Measurements from ENCODE around the gene CCNT2.
"Not testable (repeated sequence)": the region's sequence is repeated elsewhere in the genome, so short reads cannot be mapped to it uniquely, and the experiment has no call there.

Gene CCNT2

DNA sequence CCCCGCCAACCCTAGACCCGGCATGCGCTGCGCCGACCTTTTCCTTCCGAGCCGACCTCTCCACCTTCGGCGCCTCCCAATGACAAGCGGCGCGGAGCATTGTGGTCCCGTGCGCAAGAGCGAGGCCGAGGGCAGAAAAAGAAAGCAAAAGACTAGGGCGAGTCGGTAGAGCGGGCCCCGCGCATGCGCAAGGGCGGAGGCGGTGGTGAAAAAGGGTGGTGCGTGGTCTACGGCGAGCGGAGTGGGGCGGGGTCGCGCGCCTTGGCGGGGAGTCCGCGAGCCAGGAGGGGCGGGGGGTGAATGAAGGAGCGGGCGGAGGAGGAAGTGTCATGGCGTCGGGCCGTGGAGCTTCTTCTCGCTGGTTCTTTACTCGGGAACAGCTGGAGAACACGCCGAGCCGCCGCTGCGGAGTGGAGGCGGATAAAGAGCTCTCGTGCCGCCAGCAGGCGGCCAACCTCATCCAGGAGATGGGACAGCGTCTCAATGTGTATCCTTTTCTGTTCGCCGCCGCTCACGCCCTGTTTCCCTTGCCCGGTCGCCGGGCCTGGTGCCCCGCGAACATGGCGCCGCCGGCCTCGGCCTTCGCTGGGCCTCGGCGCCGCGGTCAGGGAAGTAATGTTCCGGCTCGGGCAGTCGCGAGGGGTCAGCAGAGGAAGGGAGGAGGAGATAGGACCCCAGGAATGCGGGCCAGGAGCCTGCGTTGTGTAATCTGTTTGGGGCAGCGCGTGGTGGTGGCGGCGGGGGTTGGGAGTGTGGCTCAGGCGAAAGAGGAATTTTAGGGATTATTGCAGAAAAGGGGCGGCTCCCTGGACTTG is at the start of gene CCNT2:
Gene CCNT2, plus strand, starts transcription at position 297 of the 815 bp plus-strand sequence. Its CDS starts 33 bp downstream, at position 330.
- in situ Hi-C loops (cut with MboI; ENCODE audit: low sequenced_read_pairs): no loop called here

DNA sequence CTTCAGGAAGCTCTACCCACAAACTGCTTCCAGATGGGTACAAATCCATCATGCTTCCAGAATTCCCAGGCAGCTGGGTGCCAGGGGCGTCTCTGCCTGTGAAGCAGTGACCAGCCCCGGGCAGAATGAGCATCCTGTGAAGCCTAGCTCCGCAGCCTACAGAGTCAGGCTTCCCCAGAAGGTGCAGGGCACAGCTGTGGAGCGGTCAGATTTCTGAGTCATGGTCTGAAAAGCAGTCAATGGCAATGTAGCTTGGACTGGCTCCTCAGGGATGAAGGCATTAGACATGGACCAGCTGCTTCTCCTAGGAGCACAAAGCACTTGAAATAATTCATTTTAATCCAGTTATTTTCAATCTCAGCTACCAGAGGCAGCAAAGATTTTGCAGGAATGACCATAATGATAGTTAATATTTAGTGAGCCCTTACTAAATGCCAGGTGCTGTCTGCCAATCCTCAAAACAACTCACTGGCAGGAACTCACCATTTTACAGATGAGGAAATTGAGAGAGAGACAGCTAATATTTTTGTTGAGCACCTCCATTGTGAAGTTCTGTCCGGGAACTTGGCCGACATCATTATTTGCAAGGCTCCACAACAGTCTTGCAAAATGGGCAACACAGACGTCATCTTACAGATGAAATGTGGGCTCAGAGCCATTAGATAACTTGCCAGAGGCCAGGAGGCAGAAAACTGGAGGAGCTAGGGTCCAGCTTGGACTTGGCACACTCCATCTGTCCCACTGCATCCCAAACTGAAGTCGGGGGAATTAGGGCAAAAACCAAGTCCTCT is 48.5 kb upstream of the CCNT2 start:
- in situ Hi-C loops (cut with MboI; ENCODE audit: low sequenced_read_pairs): no loop called here

DNA sequence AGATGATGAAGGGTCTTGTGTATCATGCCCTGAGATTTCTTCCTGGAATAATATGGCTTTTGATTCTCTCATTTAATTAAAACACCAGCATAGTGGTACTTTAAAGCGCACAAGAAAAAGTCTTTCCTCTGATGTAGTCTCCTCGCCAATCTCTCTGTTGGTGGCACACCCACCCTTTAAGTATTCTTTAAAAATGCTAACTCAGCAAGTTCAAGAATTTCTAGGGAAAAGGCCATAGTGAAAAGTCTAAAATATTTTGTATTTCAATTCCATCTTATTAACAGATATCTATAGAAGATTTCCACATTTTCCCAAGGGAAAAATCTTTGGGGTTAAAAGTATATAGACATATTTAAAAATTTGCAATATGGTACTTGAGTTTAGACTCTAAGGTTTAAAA is 45.5 kb upstream of the CCNT2 start:
- in situ Hi-C loops (cut with MboI; ENCODE audit: low sequenced_read_pairs): no loop called here

DNA sequence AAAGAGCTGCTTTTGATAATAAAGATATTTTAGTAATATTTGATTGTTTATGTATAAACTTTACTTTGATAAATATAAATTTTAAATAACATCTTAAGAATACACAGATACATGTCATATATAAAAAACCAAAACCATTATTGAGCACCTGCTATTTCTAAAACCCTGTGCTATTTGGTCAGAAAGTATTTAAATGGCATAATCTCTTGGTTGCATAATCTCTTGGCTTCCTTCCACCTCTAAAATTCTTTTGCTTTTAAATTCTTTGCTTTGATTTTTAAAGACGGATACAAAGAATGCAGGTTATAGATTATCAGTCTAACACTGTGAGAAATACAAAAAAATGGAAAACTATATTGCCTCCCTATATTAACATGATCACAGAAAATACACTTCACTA is 43.3 kb upstream of the CCNT2 start:
- in situ Hi-C loops (cut with MboI; ENCODE audit: low sequenced_read_pairs): no loop called here

DNA sequence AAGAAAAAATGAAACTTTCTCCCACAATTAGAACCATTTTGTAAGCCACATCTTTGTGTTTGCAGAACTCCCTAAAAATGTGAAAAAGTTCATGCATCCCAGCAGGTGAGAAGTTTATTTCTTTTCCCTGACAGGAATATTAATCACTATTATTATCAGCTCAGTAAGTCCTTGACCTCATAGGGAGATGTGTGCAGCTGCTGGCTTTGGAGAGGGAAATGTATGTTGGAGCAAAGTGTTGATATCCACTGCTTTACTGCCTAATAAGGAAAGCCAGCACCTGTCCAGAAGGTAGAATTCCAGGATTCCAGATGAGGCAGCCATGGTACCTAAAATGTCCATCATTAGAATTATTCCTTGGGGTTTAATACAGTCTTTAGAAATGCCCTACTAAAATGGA is 35.8 kb upstream of the CCNT2 start:
- in situ Hi-C loops (cut with MboI; ENCODE audit: low sequenced_read_pairs): no loop called here

DNA sequence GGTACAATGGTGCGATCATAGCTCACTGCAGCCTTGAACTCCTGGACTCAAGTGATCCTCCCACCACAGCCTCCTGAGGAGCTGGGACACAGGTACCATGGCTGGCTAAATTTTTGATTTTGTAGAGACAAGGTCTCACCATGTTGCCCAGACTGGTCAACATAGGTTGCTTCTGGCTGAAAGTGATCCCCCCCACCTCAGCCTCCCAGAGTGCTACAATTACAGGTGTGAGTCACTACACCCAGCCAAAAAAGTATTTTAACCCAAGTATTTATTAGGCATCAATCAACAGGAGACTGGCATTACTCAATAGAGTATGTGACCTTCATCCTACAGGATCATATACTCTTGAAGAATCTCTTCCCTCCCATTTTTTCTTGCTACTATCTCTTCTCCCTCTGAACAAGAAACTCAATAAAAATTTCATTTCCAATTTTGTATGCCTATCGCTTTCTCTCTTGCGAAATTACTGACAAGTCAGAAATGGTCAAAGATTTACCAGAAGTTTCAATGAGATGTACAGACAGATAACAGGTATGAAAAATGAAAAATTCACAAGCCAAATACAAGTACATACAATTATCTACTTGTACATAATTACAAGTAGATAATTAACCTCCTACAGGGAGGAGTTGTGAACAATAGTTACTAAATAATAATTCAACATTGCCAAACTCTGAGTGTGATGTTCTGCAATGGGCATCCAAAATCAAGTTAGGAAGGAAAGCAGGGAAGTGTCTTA is 34.9 kb upstream of the CCNT2 start:
- in situ Hi-C loops (cut with MboI; ENCODE audit: low sequenced_read_pairs): no loop called here

DNA sequence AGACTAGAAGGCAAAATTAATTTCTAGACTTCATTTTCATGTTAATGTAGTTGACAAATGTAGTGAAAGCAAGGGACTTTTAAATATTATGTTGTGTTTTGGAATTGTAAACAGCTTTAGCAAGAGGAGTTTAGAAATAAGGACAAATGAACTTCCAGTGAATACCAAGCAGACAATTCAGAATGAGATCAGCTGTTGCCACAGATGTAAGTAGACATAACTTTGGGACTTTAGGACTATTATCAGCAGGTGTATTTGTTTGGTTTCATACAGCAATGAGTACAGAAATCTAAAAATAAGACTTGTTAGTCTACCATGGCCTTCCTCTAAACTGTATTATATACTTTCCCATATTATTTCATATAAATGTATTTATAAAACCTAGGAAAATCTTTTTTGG is 34.2 kb upstream of the CCNT2 start:
- in situ Hi-C loops (cut with MboI; ENCODE audit: low sequenced_read_pairs): no loop called here

DNA sequence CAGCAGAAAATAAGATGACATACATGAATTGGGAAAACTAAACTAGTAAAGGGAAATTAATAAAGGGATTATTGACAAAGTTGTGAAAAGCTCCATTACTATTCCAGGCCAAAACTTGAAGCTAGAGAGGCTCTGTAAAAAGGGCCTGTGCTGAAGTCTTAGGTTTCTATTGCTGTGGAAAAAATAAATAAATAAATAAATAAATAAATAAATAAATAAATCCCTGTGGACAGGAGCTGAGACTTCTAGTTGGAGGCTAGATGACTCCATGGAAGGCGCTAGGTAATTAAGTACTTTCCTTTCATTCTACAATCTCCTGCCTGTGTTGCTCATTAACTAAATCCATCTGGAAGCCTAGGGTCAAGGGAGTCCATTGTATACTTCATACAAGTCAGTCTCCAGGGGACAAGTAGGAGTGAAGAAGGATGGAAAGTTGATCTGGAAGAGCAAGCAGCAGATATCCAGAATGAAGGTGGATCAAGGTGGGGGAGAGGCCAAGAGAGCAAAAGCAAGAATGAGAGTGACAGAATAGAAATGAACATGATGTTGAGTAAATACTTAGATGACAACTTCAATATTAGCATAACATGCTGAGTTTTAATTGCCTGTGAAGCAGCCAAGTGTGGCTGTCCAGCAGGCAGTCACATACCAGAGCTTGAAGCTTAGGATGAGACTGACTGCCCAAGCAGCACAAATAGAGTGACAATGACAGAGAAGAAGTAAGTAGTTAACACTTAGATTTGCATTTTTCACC is 26.2 kb upstream of the CCNT2 start:
- in situ Hi-C loops (cut with MboI; ENCODE audit: low sequenced_read_pairs): no loop called here

DNA sequence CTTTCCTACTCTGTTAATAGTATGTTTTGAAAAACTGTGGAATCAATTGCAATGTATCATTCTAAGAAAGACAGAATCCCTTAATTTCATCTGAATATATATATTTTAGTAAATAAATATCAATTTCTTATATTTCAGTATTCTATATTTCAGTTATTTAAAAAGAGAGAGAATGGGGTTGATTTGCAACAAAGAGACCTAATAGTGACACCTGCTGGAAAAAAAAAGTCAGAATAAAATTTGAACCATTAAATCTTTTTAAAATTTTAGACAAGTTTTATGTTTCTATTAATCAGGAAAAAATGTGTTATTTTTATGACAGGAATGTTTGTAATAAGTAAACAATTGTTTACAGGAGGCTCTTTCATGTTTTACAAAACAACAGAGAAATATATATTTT is 20.7 kb upstream of the CCNT2 start:
- in situ Hi-C loops (cut with MboI; ENCODE audit: low sequenced_read_pairs): no loop called here

DNA sequence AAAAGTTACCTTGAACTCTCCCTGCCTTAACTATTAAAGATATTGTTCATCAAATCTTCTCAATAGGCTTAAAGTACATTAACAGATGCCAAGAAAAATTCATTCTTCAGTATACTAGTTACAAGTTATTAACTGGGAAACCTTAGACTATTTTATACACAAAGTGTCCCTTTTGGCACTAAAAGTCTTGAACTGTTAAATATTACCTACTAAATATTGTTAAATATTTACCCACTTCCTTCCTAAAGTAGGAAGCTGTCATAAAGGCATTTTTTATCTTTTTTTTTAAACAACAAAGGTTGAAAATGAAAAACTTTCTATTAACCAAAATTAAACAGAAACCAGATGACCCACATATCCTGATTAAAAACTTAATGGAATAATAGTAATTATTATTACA is 19.4 kb upstream of the CCNT2 start:
- in situ Hi-C loops (cut with MboI; ENCODE audit: low sequenced_read_pairs): no loop called here

DNA sequence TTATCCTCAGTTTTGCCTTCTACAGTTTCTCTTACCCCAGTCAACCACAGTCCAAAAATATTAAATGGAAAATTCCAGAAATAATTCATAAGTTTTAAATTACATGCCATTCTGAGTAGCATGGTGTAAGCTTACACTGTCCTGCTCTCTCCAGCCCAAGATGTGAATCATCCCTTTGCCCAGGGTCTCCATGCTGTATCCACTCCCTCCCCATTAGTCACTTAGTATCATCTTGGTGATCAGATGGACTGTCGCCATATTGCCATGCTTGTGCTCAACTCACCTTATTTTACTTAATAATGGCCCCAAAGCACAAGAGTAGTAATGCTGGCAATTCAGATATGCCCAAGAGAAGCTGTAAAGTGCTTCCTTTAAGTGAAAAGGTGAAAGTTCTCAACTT is 18.5 kb upstream of the CCNT2 start:
- in situ Hi-C loops (cut with MboI; ENCODE audit: low sequenced_read_pairs): no loop called here

DNA sequence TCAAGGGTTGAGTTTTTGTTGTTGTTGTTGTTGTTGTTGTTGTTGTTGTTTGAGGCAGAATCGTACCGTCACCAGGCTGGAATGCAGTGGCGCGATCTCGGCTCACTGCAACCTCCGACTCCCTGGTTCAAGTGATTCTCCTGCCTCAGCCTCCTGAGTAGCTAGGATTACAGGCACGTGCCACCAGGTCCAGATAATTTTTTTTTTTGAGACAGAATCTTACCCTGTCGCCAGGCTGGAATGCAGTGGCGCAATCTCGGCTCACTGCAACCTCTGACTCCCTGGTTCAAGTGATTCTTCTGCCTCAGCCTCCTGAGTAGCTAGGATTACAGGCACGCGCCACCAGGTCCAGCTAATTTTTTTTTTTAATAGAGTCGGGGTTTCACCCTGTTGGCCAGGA is 14.9 kb upstream of the CCNT2 start:
- in situ Hi-C loops (cut with MboI; ENCODE audit: low sequenced_read_pairs): not testable (repeated sequence)

DNA sequence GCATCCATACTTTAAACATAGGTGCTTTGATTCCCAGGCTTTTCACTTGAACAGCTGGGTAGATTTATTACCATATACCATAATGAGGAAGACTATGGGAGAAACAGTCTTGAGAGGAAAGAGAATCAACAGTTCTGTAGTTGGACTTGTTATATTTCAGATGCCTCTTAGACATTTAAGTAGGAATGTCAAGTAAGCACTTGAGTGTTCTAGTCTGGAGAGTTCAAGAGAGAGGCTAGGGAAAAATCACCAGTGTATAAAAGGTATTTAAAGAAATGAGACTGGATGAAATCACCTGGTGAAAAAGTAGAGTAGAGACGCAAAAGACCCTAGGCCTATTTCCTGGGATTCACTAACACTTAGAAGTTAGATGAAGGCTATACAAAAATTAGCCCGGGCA is 13.5 kb upstream of the CCNT2 start:
- in situ Hi-C loops (cut with MboI; ENCODE audit: low sequenced_read_pairs): no loop called here

DNA sequence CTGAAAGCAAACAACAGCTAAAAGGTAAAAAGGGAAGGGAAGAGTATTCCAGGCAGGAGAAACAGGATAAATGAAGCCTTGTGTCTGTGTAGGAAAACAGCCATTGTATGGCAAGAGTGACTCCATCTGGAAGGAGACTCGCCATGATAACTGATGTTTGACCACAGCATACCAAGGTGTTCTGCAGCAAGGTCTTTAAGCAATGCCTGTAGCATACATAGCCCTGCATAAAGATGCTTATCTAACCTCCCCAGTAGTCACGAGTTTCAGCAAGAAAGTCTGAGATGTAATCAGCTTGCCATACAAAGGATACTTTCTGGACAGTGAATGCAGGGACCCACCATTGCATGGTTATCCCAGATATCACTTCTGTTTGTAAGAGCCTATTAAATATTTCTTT is 11.9 kb upstream of the CCNT2 start:
- in situ Hi-C loops (cut with MboI; ENCODE audit: low sequenced_read_pairs): no loop called here

DNA sequence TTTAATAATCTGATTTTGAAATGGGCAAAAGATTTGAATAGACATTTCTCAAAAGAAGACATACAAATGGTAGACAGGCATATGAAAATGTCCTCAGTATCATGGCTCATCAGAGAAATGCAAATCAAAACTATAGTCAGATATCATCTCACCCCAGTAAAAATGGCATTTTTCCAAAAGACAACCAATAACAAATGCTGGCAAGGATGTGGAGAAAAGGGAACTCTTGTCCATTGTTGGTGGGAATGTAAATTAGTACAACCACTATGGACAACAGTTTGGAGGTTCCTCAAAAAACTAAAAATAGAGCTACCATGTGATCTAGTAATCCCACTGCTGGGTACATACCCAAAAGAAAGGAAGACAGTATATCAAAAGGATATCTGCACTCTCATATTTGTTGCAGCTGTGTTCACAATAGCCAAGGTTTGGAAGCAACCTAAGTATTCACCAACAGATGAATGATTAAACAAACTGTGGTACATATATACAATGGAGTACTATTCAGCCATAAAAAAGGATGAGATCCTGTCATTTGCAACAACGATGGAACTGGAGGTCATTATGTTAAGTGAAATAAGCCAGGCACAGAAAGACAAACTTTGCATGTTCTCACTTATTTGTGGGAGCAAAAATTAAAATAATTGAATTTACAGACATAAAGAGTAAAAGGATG is 11.0 kb upstream of the CCNT2 start:
- in situ Hi-C loops (cut with MboI; ENCODE audit: low sequenced_read_pairs): not testable (repeated sequence)

DNA sequence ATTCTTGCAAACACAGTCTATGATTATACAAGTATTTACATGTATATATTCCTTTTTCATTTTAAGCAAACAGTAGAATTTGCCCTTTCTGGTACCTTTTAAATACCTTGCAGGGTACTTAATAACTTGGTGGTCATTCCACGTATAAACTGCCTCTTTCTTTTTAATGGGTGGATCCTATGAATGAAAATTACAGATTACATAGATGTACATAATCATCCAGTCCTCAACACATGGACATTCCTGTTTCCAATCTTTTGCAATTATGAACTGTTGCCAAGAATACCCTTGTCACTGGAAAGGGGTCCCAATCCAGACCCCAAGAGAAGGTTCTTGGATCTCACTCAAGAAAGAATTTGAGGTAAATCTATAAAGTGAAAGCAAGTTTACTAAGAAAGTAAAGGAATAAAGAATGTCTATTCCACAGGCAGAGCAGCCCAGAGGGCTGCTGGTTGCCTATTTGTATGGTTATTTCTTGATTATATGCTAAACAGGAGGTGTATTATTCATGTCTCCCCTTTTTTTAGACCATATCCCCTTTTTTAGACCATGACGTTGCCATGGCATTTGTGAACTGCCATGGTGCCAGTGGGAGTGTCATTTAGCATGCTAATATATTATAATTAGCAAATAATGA is 7.7 kb upstream of the CCNT2 start:
- in situ Hi-C loops (cut with MboI; ENCODE audit: low sequenced_read_pairs): no loop called here

DNA sequence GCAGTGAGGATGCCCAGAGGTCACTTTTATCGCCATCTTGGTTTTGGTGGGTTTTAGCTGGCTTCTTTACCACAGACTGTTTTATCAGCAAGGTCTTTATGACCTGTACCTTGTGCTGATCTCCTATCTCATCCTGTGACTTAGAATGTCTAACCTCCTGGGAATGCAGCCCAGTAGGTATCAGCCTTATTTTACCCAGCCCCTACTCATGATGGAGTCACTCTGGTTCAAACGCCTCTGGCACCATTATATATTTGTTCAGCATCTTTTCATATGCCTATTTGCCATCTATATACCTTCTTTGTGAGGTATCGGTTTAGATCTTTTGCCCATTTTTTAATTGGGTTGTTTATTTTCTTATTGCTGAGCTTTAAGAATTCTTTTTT is 7.2 kb upstream of the CCNT2 start:
- in situ Hi-C loops (cut with MboI; ENCODE audit: low sequenced_read_pairs): no loop called here

DNA sequence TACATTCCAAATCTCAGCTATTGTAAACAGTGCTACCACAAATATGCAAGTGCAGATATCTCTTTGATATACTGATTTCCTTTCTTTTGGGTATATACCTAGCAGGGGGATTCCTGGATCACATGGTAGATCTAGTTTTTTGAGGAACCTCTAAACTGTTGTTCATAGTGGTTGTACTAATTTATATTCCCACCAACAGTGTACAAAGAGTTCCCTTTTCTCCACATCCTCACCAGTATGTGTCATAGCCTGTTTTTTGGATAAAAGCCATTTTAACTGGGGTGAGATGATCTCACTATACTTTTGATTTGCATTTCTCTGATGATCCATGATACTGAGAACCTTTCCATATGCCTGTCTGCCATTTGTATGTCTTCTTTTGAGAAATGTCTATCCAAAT is 6.3 kb upstream of the CCNT2 start:
- in situ Hi-C loops (cut with MboI; ENCODE audit: low sequenced_read_pairs): no loop called here

DNA sequence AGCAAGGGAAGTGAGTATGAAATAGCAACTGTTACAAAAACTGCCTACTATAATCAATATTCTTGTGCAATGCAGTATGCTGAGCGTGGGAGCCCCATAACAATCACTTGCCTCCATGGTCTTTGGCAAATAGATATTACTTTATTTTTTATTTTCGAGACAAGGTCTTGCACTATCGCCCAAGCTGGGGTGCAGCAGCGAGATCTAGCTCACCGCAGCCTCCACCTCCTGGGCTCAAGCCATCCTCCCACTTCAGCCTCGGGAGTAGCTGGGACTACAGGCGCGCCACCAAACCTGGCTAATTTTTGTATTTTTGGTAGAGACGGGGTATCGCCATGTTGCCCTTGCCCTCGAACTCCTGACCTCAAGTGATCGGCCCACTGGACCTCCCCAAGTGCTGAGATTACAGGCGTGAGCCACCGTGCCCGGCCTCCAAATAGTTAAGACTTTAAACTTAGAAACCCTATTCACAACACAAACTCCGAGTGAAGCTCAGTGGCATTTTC is 1.2 kb upstream of the CCNT2 start:
- in situ Hi-C loops (cut with MboI; ENCODE audit: low sequenced_read_pairs): no loop called here
